T-cell (primary cell): ENCODE data around the gene WNT9A. TPM values are rescaled to one million over a fixed set of nuclear protein-coding genes. Genes with fewer than 3 reads are reported as not detected.

Source experiments
- ATAC-seq, 4 experiments: fragments of 200-7000 bp in 3 of 4; fragments of 150-1000 bp in 1 of 4; cut with Tn5 transposase; replicated peaks in 1 of 4; 1 replicate in 3 of 4; 2 replicates in 1 of 4; pipeline ENCODE4 v1.10.0; 2021; ENCODE audit warnings: moderate library complexity in 3 of 4, mild to moderate bottlenecking in 2 of 4, moderate number of reproducible peaks in 1 of 4
- CTCF ChIA-PET, 2 donors: fragments of 300-600 bp; sonication (Branson Sonifier 250); formaldehyde crosslinking; loops; one replicate each; lab custom pipeline; 2022; ENCODE audit warnings: antibody characterized with exemption in 2 of 2; lab: Charles Lee
- POLR2A ChIA-PET, 2 donors: fragments of 300-600 bp; sonication (Branson Sonifier 250); formaldehyde crosslinking; loops; one replicate each; lab custom pipeline; 2022; ENCODE audit warnings: antibody characterized with exemption in 2 of 2; lab: Charles Lee
- DNase-seq, 35 experiments: peaks; one replicate each; pipeline versions ENCODE4 v3.0.0 to v3.0.0-alpha.2; 2013 to 2023
- H3K27ac ChIP-seq: one replicate; pipeline ENCODE4 v1.5.1; 2013; ENCODE audit warnings: low read length
- H3K27me3 ChIP-seq, 2 experiments: replicated peaks in 1 of 2; 1 replicate in 1 of 2; 2 replicates in 1 of 2; pipeline versions ENCODE4 v1.6.1 to v1.7.0; 2013; ENCODE audit warnings: low read length in 1 of 2, mixed read lengths in 1 of 2; ENCODE audit not compliant: control insufficient read depth in 2 of 2, insufficient read depth in 2 of 2; ENCODE audit errors: extremely low read depth in 1 of 2
- H3K36me3 ChIP-seq, 2 donors: 1 replicate in 1 of 2; 2 replicates in 1 of 2; pipeline versions ENCODE4 v1.6.1 to v1.7.0; 2013; ENCODE audit warnings: low read length in 1 of 2; ENCODE audit not compliant: control insufficient read depth in 2 of 2, insufficient read depth in 1 of 2; ENCODE audit errors: extremely low read depth in 1 of 2
- H3K4me1 ChIP-seq, 2 experiments: 1 replicate in 1 of 2; 2 replicates in 1 of 2; pipeline versions ENCODE4 v1.6.1 to v1.7.0; 2013; ENCODE audit warnings: low read length in 2 of 2, mixed read lengths in 1 of 2; ENCODE audit not compliant: insufficient read depth in 2 of 2, control insufficient read depth in 1 of 2; ENCODE audit errors: extremely low read depth in 1 of 2
- H3K4me3 ChIP-seq, 2 donors: 1 replicate in 1 of 2; 2 replicates in 1 of 2; pipeline versions ENCODE4 v1.5.1 to v1.7.0; 2013; ENCODE audit warnings: mild to moderate bottlenecking in 2 of 2, low read length in 1 of 2, moderate library complexity in 1 of 2; ENCODE audit not compliant: control insufficient read depth in 1 of 2; ENCODE audit errors: extremely low read depth in 1 of 2
- H3K9me3 ChIP-seq: 2 replicates; pipeline ENCODE4 v1.7.0; 2013
- H3K27ac Mint-ChIP-seq, 2 donors: one replicate each; pipeline ENCODE4 v1.8.0; 2020 to 2021; ENCODE audit warnings: mild to moderate bottlenecking in 2 of 2, mixed read lengths in 2 of 2
- H3K27me3 Mint-ChIP-seq, 2 donors: one replicate each; pipeline ENCODE4 v1.8.0; 2021 to 2022; ENCODE audit warnings: mixed read lengths in 2 of 2
- H3K36me3 Mint-ChIP-seq: one replicate; pipeline ENCODE4 v1.8.0; 2021; ENCODE audit warnings: mixed read lengths
- H3K4me1 Mint-ChIP-seq, 3 donors: one replicate each; pipeline ENCODE4 v1.8.0; 2020 to 2022; ENCODE audit warnings: mixed read lengths in 3 of 3, mild to moderate bottlenecking in 1 of 3
- H3K4me3 Mint-ChIP-seq, 3 donors: one replicate each; pipeline ENCODE4 v1.8.0; 2020 to 2022; ENCODE audit warnings: mild to moderate bottlenecking in 3 of 3, mixed read lengths in 3 of 3, moderate library complexity in 3 of 3
- H3K9me3 Mint-ChIP-seq, 3 donors: one replicate each; pipeline ENCODE4 v1.8.0; 2020 to 2022; ENCODE audit warnings: mixed read lengths in 3 of 3
- whole genome bisulfite sequencing: methylation state at CpG from one replicate; pipeline ENCODE4 v1.1.5; 2013; ENCODE audit warnings: missing lambda C conversion rate; ENCODE audit not compliant: insufficient coverage; 5-methylcytosine and 5-hydroxymethylcytosine counted together
- total RNA-seq, 35 experiments: library from RNA in 6 of 35; stranded (reverse) in 6 of 35; fragments of 120-200 nt in 1 of 35; gene quantifications; one replicate each; pipeline versions ENCODE4 v1.2.1 to v1.2.4 and lab custom pipeline; 2013 to 2026

The WNT9A gene
- total RNA-seq, 5 donors from 2014 or later (not counting 1 experiment from before 2014, with no cell fraction given) = 0.12 to 0.72 (median 0.48) TPM; not detected in 1

GRCh38 chr1:227929751-227930472 is 17.8 kb downstream of the WNT9A start:
- Histone ChIP-seq H3K36me3 (no peaks in the 10 kb centered on the region), H3K27me3 (peaks cover 0 to 16% of the 10 kb centered on the region in 2 experiments), H3K27ac (no peak overlapping the region), H3K9me3 (no peaks in the 10 kb centered on the region), H3K4me1 (peaks cover 0 to 4% of the 10 kb centered on the region in 2 experiments), H3K4me3 (no peak overlapping the region)
- ATAC-seq (no peak), DNase-seq (no peak)
- CTCF ChIA-PET = interaction anchor here in 1 of 2 donors (0.6 kb wide), 1 partner anchor 15 kb away, joined by 3 read pairs; no protein-coding TSS in a partner anchor
- 87% methylated on average over 14 of the region's 17 CpGs for WGBS
- H3K9me3 Mint-ChIP-seq = peaks cover 0 to 3% (median 0%) of the 10 kb centered on the region in 3 donors
- no peaks in the 10 kb centered on the region for H3K27me3 Mint-ChIP-seq
- POLR2A ChIA-PET = no interaction called here
- H3K4me1 Mint-ChIP-seq = peaks cover 18 to 21% (median 20%) of the 10 kb centered on the region in 3 donors
- no peaks in the 10 kb centered on the region for H3K36me3 Mint-ChIP-seq
- H3K4me3 Mint-ChIP-seq = no peak overlapping the region
- no peak overlapping the region for H3K27ac Mint-ChIP-seq

GRCh38 chr1:227928811-227929375 is 18.8 kb downstream of the WNT9A start:
- H3K9me3 Mint-ChIP-seq = no peaks in the 10 kb centered on the region
- no peaks in the 10 kb centered on the region for H3K27me3 Mint-ChIP-seq
- H3K27ac ChIP-seq = no peak overlapping the region
- H3K4me1 Mint-ChIP-seq = peaks cover 15 to 20% (median 16%) of the 10 kb centered on the region in 3 donors
- H3K9me3 ChIP-seq = no peaks in the 10 kb centered on the region
- DNase-seq (no peak), ATAC-seq (no peak)
- peaks cover 0 to 20% of the 10 kb centered on the region in 2 experiments for H3K27me3 ChIP-seq
- WGBS = 83% methylated on average over 1 of the region's 12 CpGs
- no peak overlapping the region for H3K4me3 ChIP-seq
- H3K36me3 ChIP-seq = no peaks in the 10 kb centered on the region
- ChIA-PET POLR2A (no interaction called here), CTCF (interaction anchor here in 1 of 2 donors (0.6 kb wide), 1 partner anchor 16 kb away, joined by 3 read pairs; no protein-coding TSS in a partner anchor)
- H3K4me3 Mint-ChIP-seq = no peak overlapping the region
- no peaks in the 10 kb centered on the region for H3K36me3 Mint-ChIP-seq
- H3K4me1 ChIP-seq = peaks cover 0 to 4% of the 10 kb centered on the region in 2 experiments
- H3K27ac Mint-ChIP-seq = no peak overlapping the region

GRCh38 chr1:227927971-227928741 is 19.6 kb downstream of the WNT9A start:
- ATAC-seq (no peak), DNase-seq (no peak)
- Histone ChIP-seq H3K4me3 (no peak overlapping the region), H3K27ac (no peak overlapping the region), H3K9me3 (no peaks in the 10 kb centered on the region), H3K36me3 (no peaks in the 10 kb centered on the region), H3K27me3 (peaks cover 0 to 21% of the 10 kb centered on the region in 2 experiments), H3K4me1 (peaks cover 0 to 4% of the 10 kb centered on the region in 2 experiments)
- Mint-ChIP-seq H3K27ac (no peak overlapping the region), H3K9me3 (no peaks in the 10 kb centered on the region), H3K4me3 (no peak overlapping the region), H3K27me3 (no peaks in the 10 kb centered on the region), H3K4me1 (peaks cover 15 to 20% (median 16%) of the 10 kb centered on the region in 3 donors), H3K36me3 (no peaks in the 10 kb centered on the region)
- ChIA-PET CTCF (no interaction called here), POLR2A (no interaction called here)
- WGBS = 88% methylated on average over 7 of the region's 11 CpGs

GRCh38 chr1:227926896-227927885 is 20.5 kb downstream of the WNT9A start:
- no peak overlapping the region for H3K27ac ChIP-seq
- POLR2A ChIA-PET = no interaction called here
- Mint-ChIP-seq H3K4me3 (no peak overlapping the region), H3K9me3 (no peaks in the 10 kb centered on the region), H3K36me3 (no peaks in the 10 kb centered on the region), H3K27me3 (no peaks in the 10 kb centered on the region), H3K27ac (no peak overlapping the region), H3K4me1 (peaks cover 8 to 15% (median 10%) of the 10 kb centered on the region in 3 donors)
- peaks cover 0 to 4% of the 10 kb centered on the region in 2 experiments for H3K4me1 ChIP-seq
- H3K9me3 ChIP-seq = no peaks in the 10 kb centered on the region
- CTCF ChIA-PET = no interaction called here
- H3K36me3 ChIP-seq = no peaks in the 10 kb centered on the region
- 83% methylated on average over 15 of the region's 20 CpGs for WGBS
- DNase-seq (no peak), ATAC-seq (no peak)
- H3K27me3 ChIP-seq = peaks cover 0 to 25% of the 10 kb centered on the region in 2 experiments
- no peak overlapping the region for H3K4me3 ChIP-seq

GRCh38 chr1:227926216-227926791 is 21.4 kb downstream of the WNT9A start:
- no peaks in the 10 kb centered on the region for H3K9me3 ChIP-seq
- no peak for ATAC-seq
- peaks cover 0 to 25% of the 10 kb centered on the region in 2 experiments for H3K27me3 ChIP-seq
- H3K27me3 Mint-ChIP-seq = no peaks in the 10 kb centered on the region
- no peak overlapping the region for H3K4me3 ChIP-seq
- no peaks in the 10 kb centered on the region for H3K9me3 Mint-ChIP-seq
- no peaks in the 10 kb centered on the region for H3K36me3 ChIP-seq
- peaks cover 1 to 6% (median 4%) of the 10 kb centered on the region in 3 donors for H3K4me1 Mint-ChIP-seq
- POLR2A ChIA-PET = no interaction called here
- H3K4me1 ChIP-seq = no peaks in the 10 kb centered on the region
- 82% methylated on average over 7 of the region's 11 CpGs for WGBS
- H3K36me3 Mint-ChIP-seq = no peaks in the 10 kb centered on the region
- DNase-seq = no peak
- no peak overlapping the region for H3K4me3 Mint-ChIP-seq
- H3K27ac ChIP-seq = no peak overlapping the region
- no peak overlapping the region for H3K27ac Mint-ChIP-seq
- CTCF ChIA-PET = no interaction called here
